HepG2 (cell line): ENCODE measurements around the gene CD40. TPM values are rescaled to one million over a fixed set of nuclear protein-coding genes. Genes with fewer than 3 reads are reported as not detected.

Experiments
- ASH2L ChIP-seq: fragments of 300-600, 200-600 bp; sonication (generic); IDR thresholded peaks from 2 replicates; pipeline ENCODE4 v1.7.0; 2017; ENCODE audit warnings: low read depth, mild to moderate bottlenecking, moderate library complexity, mixed read lengths, low read length; ENCODE audit not compliant: insufficient read length
- GMEB1 ChIP-seq: sonication (generic); formaldehyde crosslinking; IDR thresholded peaks from 2 replicates; pipeline ENCODE4 v1.5.1; 2020; ENCODE audit warnings: missing genetic modification reagents, mild to moderate bottlenecking, borderline replicate concordance
- HHEX ChIP-seq: IDR thresholded peaks from 2 replicates; pipeline ENCODE4 v1.6.1; 2016; ENCODE audit warnings: control low read depth
- HNF4G ChIP-seq, 2 experiments: sonication (generic) in 1 of 2; formaldehyde crosslinking in 1 of 2; IDR thresholded peaks; 2 replicates each; pipeline versions ENCODE4 v1.4.0 to v1.6.1; 2011 to 2020; ENCODE audit warnings: borderline replicate concordance in 2 of 2, low read depth in 2 of 2, mild to moderate bottlenecking in 2 of 2, low read length in 1 of 2, missing genetic modification reagents in 1 of 2, moderate library complexity in 1 of 2
- MATR3 ChIP-seq: sonication (generic); formaldehyde crosslinking; IDR thresholded peaks from 2 replicates; pipeline ENCODE4 v1.4.0; 2020; ENCODE audit warnings: missing genetic modification reagents
- MED8 ChIP-seq: sonication (generic); formaldehyde crosslinking; IDR thresholded peaks from 2 replicates; pipeline ENCODE4 v1.8.1; 2023; ENCODE audit warnings: mild to moderate bottlenecking, missing genetic modification reagents; ENCODE audit not compliant: insufficient replicate concordance
- MZF1 ChIP-seq: sonication (generic); formaldehyde crosslinking; IDR thresholded peaks from 2 replicates; pipeline ENCODE4 v1.8.1; 2023; ENCODE audit warnings: mild to moderate bottlenecking, missing genetic modification reagents, borderline replicate concordance
- TIGD3 ChIP-seq: sonication (generic); formaldehyde crosslinking; IDR thresholded peaks from 2 replicates; pipeline ENCODE4 v1.5.1; 2020; ENCODE audit warnings: mild to moderate bottlenecking, missing genetic modification reagents, borderline replicate concordance
- TOPORS ChIP-seq: sonication (generic); formaldehyde crosslinking; IDR thresholded peaks from 2 replicates; pipeline ENCODE4 v1.8.0; 2023; ENCODE audit warnings: mild to moderate bottlenecking, missing genetic modification reagents
- ZBTB7B ChIP-seq: sonication (generic); formaldehyde crosslinking; IDR thresholded peaks from 2 replicates; pipeline ENCODE4 v1.4.0; 2020; ENCODE audit warnings: missing genetic modification reagents
- ZNF7 ChIP-seq: IDR thresholded peaks from 2 replicates; pipeline ENCODE4 v1.6.1; 2016; ENCODE audit warnings: missing biosample characterization, missing genetic modification reagents
- ZNF816 ChIP-seq: sonication (generic); formaldehyde crosslinking; IDR thresholded peaks from 2 replicates; pipeline ENCODE4 v1.8.0; 2022; ENCODE audit warnings: missing genetic modification reagents, mild to moderate bottlenecking, borderline replicate concordance
- polyA plus RNA-seq, 8 experiments: library from polyadenylated mRNA; depleted of rRNA in 3 of 8; stranded (reverse) in 7 of 8; unstranded in 1 of 8; fragments of >200 nt; fragmentation: Illumina TruSeq in 4 of 8; extraction: Trizol in 4 of 8; gene quantifications; 2 replicates each; pipeline versions ENCODE4 v1.2.1 to v1.2.3, GENCODE V29; 2011 to 2016; ENCODE audit warnings: low read depth in 4 of 8, missing spikeins in 1 of 8, mixed read lengths in 1 of 8; ENCODE audit not compliant: insufficient read depth in 1 of 8
- total RNA-seq, 5 experiments: library from RNA; depleted of rRNA; stranded (reverse); fragments of >200 nt; fragmentation: Illumina TruSeq; extraction: Trizol; gene quantifications; 2 replicates each; pipeline ENCODE4 v1.2.3, GENCODE V29; 2016; ENCODE audit warnings: low read depth in 1 of 5
- TF ChIP-seq, protein P1 (sequence below): sonication (generic); formaldehyde crosslinking; IDR thresholded peaks from 2 replicates; pipeline ENCODE4 v1.5.0; 2020; ENCODE audit warnings: mild to moderate bottlenecking, missing genetic modification reagents, borderline replicate concordance
- TF ChIP-seq, protein P2 (sequence below): sonication (generic); formaldehyde crosslinking; IDR thresholded peaks from 2 replicates; pipeline ENCODE4 v1.9.0; 2021; ENCODE audit warnings: missing genetic modification reagents, borderline replicate concordance

CD40 gene
- total and polyA plus RNA-seq, 2 of the 13 experiments (the other 11 are each of a cell fraction or from before 2014, with no cell fraction given) = 4.6 to 13.4 TPM

DNA sequence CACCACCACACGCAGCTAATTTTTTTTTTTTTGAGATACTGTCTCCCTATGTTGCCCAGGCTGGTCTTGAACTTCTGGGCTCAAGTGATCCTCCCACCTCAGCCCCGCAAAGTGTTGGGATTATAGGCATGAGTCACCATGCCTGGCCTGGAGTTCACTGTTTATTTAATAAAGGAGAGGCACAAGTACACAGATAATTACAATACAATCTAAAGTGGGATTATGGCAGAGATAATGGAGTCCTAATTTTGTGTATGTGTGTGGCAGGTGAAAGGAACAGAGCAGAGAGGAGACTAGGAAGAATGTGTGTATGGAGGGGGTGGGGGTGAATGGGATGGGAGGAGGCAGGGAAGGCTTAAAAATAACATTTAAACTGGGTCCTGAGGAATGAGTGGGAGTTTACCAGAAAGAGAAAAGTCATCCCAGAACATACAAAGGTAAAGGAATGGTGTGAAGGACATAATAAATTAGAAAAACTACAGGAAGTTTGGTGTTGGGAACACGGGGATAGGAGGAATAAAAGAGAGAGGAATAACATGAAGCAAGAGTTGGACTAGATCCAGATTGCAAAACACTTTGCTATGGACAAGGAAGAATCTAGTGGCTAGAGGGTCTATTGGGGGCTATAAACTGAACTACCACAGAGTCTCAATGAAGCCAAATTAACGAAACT, 32.8 kb upstream of the CD40 start (continued):
- TF ChIP-seq, protein P1, sequence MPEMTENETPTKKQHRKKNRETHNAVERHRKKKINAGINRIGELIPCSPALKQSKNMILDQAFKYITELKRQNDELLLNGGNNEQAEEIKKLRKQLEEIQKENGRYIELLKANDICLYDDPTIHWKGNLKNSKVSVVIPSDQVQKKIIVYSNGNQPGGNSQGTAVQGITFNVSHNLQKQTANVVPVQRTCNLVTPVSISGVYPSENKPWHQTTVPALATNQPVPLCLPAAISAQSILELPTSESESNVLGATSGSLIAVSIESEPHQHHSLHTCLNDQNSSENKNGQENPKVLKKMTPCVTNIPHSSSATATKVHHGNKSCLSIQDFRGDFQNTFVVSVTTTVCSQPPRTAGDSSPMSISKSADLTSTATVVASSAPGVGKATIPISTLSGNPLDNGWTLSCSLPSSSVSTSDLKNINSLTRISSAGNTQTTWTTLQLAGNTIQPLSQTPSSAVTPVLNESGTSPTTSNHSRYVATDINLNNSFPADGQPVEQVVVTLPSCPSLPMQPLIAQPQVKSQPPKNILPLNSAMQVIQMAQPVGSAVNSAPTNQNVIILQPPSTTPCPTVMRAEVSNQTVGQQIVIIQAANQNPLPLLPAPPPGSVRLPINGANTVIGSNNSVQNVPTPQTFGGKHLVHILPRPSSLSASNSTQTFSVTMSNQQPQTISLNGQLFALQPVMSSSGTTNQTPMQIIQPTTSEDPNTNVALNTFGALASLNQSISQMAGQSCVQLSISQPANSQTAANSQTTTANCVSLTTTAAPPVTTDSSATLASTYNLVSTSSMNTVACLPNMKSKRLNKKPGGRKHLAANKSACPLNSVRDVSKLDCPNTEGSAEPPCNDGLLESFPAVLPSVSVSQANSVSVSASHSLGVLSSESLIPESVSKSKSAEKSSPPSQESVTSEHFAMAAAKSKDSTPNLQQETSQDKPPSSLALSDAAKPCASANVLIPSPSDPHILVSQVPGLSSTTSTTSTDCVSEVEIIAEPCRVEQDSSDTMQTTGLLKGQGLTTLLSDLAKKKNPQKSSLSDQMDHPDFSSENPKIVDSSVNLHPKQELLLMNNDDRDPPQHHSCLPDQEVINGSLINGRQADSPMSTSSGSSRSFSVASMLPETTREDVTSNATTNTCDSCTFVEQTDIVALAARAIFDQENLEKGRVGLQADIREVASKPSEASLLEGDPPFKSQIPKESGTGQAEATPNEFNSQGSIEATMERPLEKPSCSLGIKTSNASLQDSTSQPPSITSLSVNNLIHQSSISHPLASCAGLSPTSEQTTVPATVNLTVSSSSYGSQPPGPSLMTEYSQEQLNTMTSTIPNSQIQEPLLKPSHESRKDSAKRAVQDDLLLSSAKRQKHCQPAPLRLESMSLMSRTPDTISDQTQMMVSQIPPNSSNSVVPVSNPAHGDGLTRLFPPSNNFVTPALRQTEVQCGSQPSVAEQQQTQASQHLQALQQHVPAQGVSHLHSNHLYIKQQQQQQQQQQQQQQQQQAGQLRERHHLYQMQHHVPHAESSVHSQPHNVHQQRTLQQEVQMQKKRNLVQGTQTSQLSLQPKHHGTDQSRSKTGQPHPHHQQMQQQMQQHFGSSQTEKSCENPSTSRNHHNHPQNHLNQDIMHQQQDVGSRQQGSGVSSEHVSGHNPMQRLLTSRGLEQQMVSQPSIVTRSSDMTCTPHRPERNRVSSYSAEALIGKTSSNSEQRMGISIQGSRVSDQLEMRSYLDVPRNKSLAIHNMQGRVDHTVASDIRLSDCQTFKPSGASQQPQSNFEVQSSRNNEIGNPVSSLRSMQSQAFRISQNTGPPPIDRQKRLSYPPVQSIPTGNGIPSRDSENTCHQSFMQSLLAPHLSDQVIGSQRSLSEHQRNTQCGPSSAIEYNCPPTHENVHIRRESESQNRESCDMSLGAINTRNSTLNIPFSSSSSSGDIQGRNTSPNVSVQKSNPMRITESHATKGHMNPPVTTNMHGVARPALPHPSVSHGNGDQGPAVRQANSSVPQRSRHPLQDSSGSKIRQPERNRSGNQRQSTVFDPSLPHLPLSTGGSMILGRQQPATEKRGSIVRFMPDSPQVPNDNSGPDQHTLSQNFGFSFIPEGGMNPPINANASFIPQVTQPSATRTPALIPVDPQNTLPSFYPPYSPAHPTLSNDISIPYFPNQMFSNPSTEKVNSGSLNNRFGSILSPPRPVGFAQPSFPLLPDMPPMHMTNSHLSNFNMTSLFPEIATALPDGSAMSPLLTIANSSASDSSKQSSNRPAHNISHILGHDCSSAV (CRISPR knock-in tag) = no peak
- TF ChIP-seq, protein P2, sequence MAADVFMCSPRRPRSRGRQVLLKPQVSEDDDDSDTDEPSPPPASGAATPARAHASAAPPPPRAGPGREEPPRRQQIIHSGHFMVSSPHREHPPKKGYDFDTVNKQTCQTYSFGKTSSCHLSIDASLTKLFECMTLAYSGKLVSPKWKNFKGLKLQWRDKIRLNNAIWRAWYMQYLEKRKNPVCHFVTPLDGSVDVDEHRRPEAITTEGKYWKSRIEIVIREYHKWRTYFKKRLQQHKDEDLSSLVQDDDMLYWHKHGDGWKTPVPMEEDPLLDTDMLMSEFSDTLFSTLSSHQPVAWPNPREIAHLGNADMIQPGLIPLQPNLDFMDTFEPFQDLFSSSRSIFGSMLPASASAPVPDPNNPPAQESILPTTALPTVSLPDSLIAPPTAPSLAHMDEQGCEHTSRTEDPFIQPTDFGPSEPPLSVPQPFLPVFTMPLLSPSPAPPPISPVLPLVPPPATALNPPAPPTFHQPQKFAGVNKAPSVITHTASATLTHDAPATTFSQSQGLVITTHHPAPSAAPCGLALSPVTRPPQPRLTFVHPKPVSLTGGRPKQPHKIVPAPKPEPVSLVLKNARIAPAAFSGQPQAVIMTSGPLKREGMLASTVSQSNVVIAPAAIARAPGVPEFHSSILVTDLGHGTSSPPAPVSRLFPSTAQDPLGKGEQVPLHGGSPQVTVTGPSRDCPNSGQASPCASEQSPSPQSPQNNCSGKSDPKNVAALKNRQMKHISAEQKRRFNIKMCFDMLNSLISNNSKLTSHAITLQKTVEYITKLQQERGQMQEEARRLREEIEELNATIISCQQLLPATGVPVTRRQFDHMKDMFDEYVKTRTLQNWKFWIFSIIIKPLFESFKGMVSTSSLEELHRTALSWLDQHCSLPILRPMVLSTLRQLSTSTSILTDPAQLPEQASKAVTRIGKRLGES (CRISPR knock-in tag) = no peak
- TF ChIP-seq TIGD3 (CRISPR knock-in tag) = no peak
- TF ChIP-seq HHEX (CRISPR knock-in tag) = no peak
- no peak for TF ChIP-seq MZF1 (CRISPR knock-in tag)
- no peak for TF ChIP-seq TOPORS (CRISPR knock-in tag)
- TF ChIP-seq HNF4G (IDR thresholded peaks at IDR 0.05; ENCODE audit: borderline replicate concordance, low read depth, low read length) = no peak
- TF ChIP-seq HNF4G (CRISPR knock-in tag; IDR thresholded peaks at IDR 0.05; ENCODE audit: borderline replicate concordance, low read depth) = no peak
- no peak for TF ChIP-seq ASH2L
- no peak for TF ChIP-seq GMEB1
- no peak for TF ChIP-seq ZNF816 (CRISPR knock-in tag)
- TF ChIP-seq ZBTB7B (CRISPR knock-in tag) = no peak
- no peak for TF ChIP-seq MED8 (CRISPR knock-in tag)
- TF ChIP-seq MATR3 (CRISPR knock-in tag) = no peak
- TF ChIP-seq ZNF7 = no peak
